ENCODE measurements around the gene C22orf15.
A peak's percentile ranks its signal among the peaks of the same experiment; 100 is the strongest.

The C22orf15 gene

DNA sequence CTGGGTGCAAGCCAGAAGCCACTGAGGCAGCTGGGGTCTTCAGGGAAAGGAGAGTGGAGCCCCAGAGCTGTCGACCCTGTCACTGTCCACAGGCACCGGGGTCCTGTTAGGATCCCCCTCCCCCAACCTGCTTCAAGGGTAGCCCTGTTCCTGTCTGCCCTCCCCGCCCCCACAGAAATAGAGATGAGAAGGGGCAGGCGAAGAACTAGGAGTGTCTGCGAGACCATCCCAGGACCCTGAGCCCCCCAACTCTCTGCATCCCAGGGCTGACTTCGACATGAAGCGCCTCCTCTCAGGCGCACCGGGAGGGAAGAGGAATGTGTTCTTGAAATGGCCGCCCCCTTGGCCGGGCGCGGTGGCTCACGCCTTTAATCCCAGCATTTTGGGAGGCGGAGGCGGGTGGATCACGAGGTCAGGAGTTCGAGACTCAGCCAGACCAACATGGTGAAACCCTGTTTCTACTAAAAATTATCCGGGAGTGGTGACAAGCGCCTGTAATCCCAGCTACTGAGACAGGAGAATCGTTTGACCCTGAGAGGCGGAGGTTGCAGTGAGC, 11.3 kb upstream of the C22orf15 start:
- DNase-seq, result no peak

DNA sequence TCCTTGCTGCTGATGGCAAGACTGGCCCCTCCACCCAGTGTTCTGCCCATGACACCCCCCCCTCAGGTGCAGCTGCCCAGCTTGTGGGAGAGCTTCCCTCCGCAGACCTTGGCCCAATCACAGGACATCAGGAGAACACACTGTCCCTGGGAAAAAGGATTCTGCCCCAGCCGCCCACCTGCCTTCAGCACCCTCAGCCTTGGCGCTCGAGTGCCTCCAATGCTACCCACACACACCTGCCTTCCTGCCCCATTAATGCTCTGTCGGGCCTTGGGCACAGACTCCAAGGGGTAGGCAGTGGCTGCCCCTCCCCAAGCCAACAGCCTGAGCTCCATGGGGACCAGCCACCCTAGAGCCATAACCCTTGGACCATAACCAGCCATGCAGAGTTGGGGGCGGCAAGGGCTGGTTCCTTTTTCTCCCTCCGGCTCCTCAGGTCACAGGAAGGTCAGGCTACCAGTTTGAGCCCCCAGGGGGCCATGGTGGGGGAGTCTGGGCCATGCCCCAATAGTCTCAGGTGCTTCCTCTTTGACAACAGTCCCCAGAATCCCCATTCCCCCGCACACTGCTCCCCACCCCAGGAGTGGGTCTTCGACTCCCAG, 10.6 kb upstream of the C22orf15 start:
- no peak for DNase-seq

- no peak for DNase-seq
These were observed 10.0 kb upstream of the C22orf15 start for GRCh38 chr22:23752750-23753149.

GRCh38 chr22:23753385-23753784, 9.4 kb upstream of the C22orf15 start:
- no peak for DNase-seq

DNA sequence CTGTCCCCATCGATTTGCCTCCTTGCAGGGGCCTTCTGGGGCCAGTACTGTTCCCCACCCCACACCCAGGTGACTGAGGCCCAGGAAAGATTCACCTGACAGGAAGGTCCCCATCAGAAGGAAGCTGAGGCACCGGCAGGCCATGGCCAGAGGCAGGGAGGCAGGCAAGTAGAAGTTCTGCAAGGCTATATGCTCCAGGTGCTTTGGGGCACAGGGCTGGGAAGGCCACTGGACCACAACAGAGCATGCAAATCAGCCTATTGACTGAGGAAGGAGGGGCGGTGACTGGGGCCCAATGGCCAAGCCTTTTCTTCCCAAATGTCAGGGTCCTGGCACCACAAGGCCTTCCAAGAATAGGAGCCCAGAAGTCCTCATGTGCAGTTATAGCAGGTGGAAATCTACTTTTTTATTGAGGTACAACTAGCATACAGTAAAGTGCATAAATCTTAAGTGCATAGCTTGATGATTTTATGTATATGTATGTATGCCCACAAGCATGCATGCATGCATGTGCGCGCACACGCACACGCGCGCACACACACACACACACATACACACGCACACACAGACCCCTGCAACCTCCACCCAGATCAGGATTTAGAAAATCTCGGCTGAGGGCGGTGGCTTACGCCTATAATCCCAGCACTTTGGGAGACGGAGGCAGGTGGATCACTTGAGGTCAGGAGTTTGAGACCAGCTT, 8.4 kb upstream of the C22orf15 start, which contains the start of gene VPREB3:
Gene VPREB3 (minus strand): TSS at position 206 of the 700 bp plus-strand sequence. CDS start 62 bp downstream, at position 144.
- no peak for DNase-seq

- no peak for DNase-seq
These were observed 7.7 kb upstream of the C22orf15 start for GRCh38 chr22:23754980-23755636.

- DNase-seq, result no peak
These were observed 7.1 kb upstream of the C22orf15 start for GRCh38 chr22:23755711-23756110.

GRCh38 chr22:23756891-23757290, 5.9 kb upstream of the C22orf15 start:
- no peak for DNase-seq

DNA sequence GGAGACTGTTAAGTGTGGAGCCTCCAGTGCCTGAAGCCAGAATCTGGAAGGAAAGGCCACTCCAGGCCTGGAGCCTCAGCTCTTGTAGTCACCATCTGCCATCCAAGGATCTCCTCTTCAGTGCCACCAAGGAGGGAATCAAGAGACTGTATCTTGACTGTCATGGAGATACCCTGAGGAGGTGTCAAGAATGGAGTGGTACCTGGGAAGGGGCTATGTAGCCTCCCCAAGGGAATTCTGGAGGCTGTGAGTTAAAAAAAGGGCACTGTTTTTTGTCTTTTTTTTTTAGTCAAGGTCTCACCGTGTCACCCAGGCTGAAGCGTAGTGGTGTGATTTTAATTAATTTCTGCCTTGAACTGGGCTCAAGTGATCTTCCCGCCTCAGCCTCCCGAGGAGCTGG, 3.2 kb upstream of the C22orf15 start:
- DNase-seq, result no peak

GRCh38 chr22:23760056-23760455, 2.7 kb upstream of the C22orf15 start:
- DNase-seq, result no peak

DNA sequence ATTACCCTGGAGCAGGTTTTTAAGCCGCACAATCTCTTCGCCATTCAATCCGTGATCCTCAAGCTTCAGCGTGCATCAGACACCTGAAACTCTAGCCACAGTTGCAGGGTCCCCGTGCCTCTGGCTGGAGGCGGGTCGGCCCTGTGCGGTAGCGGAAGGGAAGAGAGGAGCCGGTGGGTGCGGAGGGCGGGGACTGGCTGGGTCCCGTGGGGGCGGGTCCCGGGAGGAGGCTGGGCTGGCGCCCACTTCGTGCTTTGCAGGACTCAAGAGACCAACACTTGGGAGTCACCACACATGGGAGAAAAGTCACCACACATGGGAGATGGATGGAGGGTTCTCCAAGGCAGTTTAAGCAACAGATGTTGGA, 772 bp downstream of the C22orf15 start:
- DNase-seq, result no peak

DNA sequence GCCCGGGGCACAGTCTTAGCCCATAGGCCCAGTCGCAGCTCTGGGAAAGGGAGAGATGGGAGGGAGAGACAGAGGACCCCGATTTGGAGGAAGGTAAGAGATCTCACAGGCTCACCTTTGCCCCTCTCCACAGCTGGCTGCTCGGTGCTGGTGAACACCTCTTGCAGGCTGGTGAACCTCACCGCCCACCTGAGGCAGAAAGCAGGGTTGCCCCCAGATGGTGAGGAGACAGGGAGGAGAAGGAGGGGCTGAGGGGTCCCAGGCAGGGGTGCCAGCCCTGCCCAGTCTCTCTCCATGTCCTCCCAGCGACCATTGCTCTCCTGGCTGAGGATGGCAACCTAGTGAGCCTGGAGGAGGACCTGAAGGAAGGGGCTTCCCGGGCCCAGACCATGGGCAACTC, 1.2 kb downstream of the C22orf15 start:
- DNase-seq, result no peak

GRCh38 chr22:23764899-23765881, 2.4 kb downstream of the C22orf15 start:
- no peak for DNase-seq

GRCh38 chr22:23767303-23767672, 4.5 kb downstream of the C22orf15 start:
- no peak for DNase-seq

GRCh38 chr22:23767673-23768548, 5.1 kb downstream of the C22orf15 start, which contains the start of gene CHCHD10:
Gene CHCHD10, minus strand, starts transcription at chr22:23767972. Its CDS starts 98 bp downstream, at chr22:23767874.
- DNase-seq, result peak; percentile 59

GRCh38 chr22:23769321-23769965, 6.7 kb downstream of the C22orf15 start:
- DNase-seq, result no peak

DNA sequence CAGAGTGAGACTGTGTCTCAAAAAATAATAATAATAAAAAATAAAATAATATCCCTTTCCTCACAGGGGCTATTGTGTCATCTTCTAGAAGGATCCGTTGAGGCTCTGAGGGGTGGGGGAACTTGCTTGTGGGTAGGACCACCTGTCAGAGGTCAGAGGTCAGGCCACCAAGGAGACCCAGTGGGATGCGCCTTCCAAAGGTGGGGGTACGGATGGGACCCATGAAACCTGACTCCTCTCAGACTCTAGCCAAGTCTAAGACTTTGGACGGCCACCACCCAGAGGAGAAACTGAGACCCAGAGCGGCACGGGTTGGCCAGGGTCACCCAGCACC, 9.5 kb downstream of the C22orf15 start:
- no peak for DNase-seq

DNA sequence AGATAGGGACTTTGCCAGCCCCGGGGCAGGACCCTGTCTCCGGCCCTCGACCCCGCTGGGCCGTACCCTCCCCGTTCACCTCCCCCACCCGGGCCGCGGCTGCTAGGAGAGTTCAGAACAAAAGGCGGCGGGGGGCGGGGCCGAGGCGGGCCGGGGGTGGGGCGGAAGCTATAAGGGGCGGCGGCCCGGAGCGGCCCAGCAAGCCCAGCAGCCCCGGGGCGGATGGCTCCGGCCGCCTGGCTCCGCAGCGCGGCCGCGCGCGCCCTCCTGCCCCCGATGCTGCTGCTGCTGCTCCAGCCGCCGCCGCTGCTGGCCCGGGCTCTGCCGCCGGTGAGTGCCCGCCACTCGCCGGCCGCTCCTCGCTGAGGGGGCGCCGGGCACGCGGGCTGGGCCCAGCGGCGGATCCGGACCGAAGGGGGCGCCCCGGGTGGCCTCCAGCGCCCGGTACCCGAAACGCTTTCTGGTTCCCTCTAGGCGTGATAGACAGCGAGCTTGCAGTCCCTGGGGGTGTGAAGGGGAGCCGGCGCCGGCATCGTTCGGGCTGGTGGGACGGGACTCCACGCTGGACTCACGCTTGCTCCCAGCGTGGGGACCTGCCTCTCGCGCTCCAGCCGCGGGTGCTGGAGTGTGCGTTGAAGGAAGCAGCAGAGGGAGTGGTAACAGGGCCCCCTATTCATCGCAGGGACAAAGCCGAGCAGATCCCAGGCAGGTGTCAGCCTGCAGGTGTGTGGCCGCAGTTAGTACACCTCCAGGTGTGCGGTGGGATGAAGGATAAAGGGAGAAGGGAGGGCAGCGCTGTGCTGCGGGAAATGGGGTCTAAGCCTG, 10.1 kb downstream of the C22orf15 start, which contains the start of gene MMP11:
Gene MMP11 (plus strand): TSS at position 201 of the 825 bp plus-strand sequence. CDS start 22 bp downstream, at position 223.
- DNase-seq, result peak; percentile 23

GRCh38 chr22:23773483-23774113, 10.8 kb downstream of the C22orf15 start:
- DNase-seq, result no peak

All from NCI-H510A (cell line).